IPS DF 4.7 (cell line): ENCODE measurements around the gene COPS6.
"Not testable (repeated sequence)": the region's sequence is repeated elsewhere in the genome, so short reads cannot be mapped to it uniquely, and the experiment has no call there.

Source experiments
- DNase-seq: peaks from one replicate; pipeline ENCODE4 v3.0.0-alpha.2; 2013; ENCODE audit warnings: low spot score; ENCODE audit errors: extremely low read depth

COPS6 gene

GRCh38 chr7:100126239-100126930 lies 37.6 kb downstream of the COPS6 start:
- no peak for DNase-seq

GRCh38 chr7:100126931-100127865 lies 38.4 kb downstream of the COPS6 start, which contains the start of gene MBLAC1:
Gene MBLAC1 (plus strand): TSS chr7:100126967. CDS start chr7:100127396, 429 bp downstream.
- DNase-seq = peak; percentile 76

GRCh38 chr7:100127866-100128636 lies 39.3 kb downstream of the COPS6 start:
- DNase-seq = no peak

- no peak for DNase-seq
Measured at GRCh38 chr7:100128637-100128963, 39.8 kb downstream of the COPS6 start.

GRCh38 chr7:100130220-100130607 lies 41.4 kb downstream of the COPS6 start:
- DNase-seq = not testable (repeated sequence)

- no peak for DNase-seq
Measured at GRCh38 chr7:100130608-100131453, 42.1 kb downstream of the COPS6 start.

- no peak for DNase-seq
Measured at GRCh38 chr7:100132126-100132525, 43.4 kb downstream of the COPS6 start.

- DNase-seq = no peak
Measured at GRCh38 chr7:100132697-100133151, 44.0 kb downstream of the COPS6 start.

GRCh38 chr7:100137851-100138760 lies 49.3 kb downstream of the COPS6 start:
- DNase-seq = no peak

GRCh38 chr7:100141555-100141949 lies 52.8 kb downstream of the COPS6 start:
- no peak for DNase-seq
